Measurements from ENCODE around the gene ESYT3.

GRCh38 chr3:138424323-138424722 is 10.1 kb upstream of the ESYT3 start:
- TF ChIP-seq CTCF (IDR thresholded peaks at IDR 0.05), result no peak
- TF ChIP-seq POLR2A (IDR thresholded peaks at IDR 0.05), result no peak
